ENCODE data around the gene SIVA1.

GRCh38 chr14:104776481-104776880 lies 23.5 kb downstream of the SIVA1 start:
- TF ChIP-seq GATA3 (IDR thresholded peaks at IDR 0.05; ENCODE audit: low read depth, low read length) (no peak), GATA2 (IDR thresholded peaks at IDR 0.05; ENCODE audit: low read depth, low read length) (no peak)

Data from SH-SY5Y (cell line).